ENCODE data around the gene LRRFIP2. TPM values are rescaled to one million over a fixed set of nuclear protein-coding genes. Genes with fewer than 3 reads are reported as not detected.

LRRFIP2 gene
- total RNA-seq, 6 donors from 2014 or later: 45.9 to 106 (median 78.8) TPM

DNA sequence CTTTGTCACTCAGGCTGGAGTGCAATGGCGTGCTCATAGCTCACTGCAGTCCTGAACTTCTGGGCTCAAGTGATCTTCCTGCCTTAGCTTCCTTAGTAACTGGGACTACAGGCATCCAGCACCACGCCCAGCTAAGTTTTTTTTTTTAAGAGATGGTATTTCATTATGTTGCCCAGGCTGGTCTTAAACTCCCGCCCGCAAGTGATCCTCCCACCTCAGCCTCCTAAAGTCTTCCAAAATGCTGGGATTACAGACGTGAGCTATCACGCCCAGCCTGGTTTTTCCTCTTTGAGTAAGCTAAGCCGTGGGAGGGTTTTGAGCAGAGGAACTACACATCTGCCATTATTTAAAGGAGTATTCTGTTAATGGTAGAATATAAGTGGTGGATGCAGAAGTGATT, 7.4 kb upstream of the LRRFIP2 start:
- H3K27ac ChIP-seq: peak overlapping the region in 1 of 4 donors; percentile 0
- no peaks in the 10 kb centered on the region for H3K27me3 ChIP-seq
- no peak for TF ChIP-seq POLR2A (IDR thresholded peaks at IDR 0.05)
- TF ChIP-seq POLR2AphosphoS5 (IDR thresholded peaks at IDR 0.05): no peak
- TF ChIP-seq, protein P1, sequence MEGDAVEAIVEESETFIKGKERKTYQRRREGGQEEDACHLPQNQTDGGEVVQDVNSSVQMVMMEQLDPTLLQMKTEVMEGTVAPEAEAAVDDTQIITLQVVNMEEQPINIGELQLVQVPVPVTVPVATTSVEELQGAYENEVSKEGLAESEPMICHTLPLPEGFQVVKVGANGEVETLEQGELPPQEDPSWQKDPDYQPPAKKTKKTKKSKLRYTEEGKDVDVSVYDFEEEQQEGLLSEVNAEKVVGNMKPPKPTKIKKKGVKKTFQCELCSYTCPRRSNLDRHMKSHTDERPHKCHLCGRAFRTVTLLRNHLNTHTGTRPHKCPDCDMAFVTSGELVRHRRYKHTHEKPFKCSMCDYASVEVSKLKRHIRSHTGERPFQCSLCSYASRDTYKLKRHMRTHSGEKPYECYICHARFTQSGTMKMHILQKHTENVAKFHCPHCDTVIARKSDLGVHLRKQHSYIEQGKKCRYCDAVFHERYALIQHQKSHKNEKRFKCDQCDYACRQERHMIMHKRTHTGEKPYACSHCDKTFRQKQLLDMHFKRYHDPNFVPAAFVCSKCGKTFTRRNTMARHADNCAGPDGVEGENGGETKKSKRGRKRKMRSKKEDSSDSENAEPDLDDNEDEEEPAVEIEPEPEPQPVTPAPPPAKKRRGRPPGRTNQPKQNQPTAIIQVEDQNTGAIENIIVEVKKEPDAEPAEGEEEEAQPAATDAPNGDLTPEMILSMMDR (IDR thresholded peaks at IDR 0.05): no peak
- no peak for TF ChIP-seq EP300 (IDR thresholded peaks at IDR 0.05)
- H3K4me3 ChIP-seq: no peak overlapping the region
- WGBS, 2 donors: 84 to 87% methylated on average over 7 of the region's 7 CpGs
- H3K9me3 ChIP-seq: no peaks in the 10 kb centered on the region
- DNase-seq (no peak), ATAC-seq (ENCODE audit: low FRiP score in 2 of 2) (peak in 1 of 2 donors; percentile 14)
- no peaks in the 10 kb centered on the region for H3K36me3 ChIP-seq
- peaks cover 19 to 48% (median 25%) of the 10 kb centered on the region in 4 donors for H3K4me1 ChIP-seq

DNA sequence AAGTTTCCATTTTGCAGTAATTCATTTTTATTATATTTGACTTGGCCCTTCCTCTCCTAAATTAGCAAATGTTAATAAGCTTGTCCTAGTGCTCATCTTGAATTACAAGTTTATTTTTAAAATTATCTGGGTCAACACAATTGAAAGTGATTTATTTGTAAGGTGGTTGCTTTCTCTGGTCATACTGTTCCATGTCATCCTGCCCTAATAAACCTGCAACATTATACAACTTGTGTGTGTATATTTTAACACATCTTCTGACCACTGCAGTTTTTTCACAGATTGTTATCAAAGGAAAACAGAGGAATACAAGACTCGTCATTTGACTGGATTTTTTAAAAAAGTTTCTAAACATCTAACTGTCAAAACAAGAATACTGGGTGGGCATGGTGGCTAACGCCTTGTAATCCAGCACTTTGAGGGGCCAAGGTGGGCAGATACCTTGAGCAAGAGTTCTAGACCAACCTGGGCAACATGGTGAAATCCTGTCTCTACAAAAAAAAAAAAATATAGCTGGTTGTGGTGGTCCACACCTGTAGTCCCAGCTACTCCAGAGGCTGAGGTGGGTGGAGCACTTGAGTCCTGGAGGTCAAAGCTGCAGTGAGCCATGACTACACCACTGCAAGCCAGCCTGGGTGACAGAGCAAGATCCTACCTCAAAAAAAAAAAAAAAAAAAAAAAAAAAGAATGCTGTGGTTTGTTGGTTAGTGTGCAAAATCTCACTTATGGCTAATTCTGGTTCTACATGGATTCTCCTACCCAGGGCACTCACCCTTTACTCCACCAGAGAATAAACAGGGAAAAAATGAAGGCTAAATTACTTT, 5.0 kb upstream of the LRRFIP2 start:
- no peak overlapping the region for H3K4me3 ChIP-seq
- no peaks in the 10 kb centered on the region for H3K9me3 ChIP-seq
- H3K27me3 ChIP-seq: no peaks in the 10 kb centered on the region
- ATAC-seq (ENCODE audit: low FRiP score in 2 of 2) (no peak), DNase-seq (no peak)
- H3K4me1 ChIP-seq: peaks cover 24 to 52% (median 26%) of the 10 kb centered on the region in 4 donors
- TF ChIP-seq, protein P1 (IDR thresholded peaks at IDR 0.05): no peak
- no peak for TF ChIP-seq POLR2AphosphoS5 (IDR thresholded peaks at IDR 0.05)
- TF ChIP-seq POLR2A (IDR thresholded peaks at IDR 0.05): no peak
- no peak for TF ChIP-seq EP300 (IDR thresholded peaks at IDR 0.05)
- no peaks in the 10 kb centered on the region for H3K36me3 ChIP-seq
- 86 to 88% methylated on average over 2 of the region's 2 CpGs for WGBS, 2 donors
- no peak overlapping the region for H3K27ac ChIP-seq

DNA sequence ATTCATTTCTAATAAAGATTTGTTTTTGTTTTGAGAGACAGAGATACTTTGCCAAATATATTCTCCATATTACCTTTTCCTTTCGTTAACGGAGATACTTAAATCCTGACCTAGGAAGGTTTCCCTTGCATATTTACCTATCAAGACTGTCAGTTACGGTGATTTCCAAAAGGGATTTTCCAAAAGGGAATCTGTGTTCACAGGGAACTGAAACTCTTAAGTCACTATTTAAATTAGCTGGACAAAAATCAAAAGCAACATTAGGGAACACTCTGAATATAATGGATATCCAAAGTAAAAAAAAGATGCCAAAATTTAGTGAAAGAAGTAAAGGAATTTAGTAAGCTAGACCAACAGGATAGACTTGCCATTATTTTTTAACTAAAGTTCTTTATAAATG, 576 bp downstream of the LRRFIP2 start:
- TF ChIP-seq, protein P1 (IDR thresholded peaks at IDR 0.05): no peak
- TF ChIP-seq POLR2AphosphoS5 (IDR thresholded peaks at IDR 0.05) (no peak), EP300 (IDR thresholded peaks at IDR 0.05) (no peak), POLR2A (IDR thresholded peaks at IDR 0.05) (no peak)
- ATAC-seq (ENCODE audit: low FRiP score in 2 of 2) (no peak), DNase-seq (no peak)
- Histone ChIP-seq H3K27me3 (no peaks in the 10 kb centered on the region), H3K4me3 (peak overlapping the region in 2 of 4 donors; percentile 68 to 98), H3K9me3 (no peaks in the 10 kb centered on the region), H3K4me1 (peaks cover 41 to 66% (median 50%) of the 10 kb centered on the region in 4 donors), H3K27ac (peak overlapping the region in 3 of 4 donors; percentile 93 to 99 (median 99)), H3K36me3 (peaks cover 0 to 16% (median 0%) of the 10 kb centered on the region in 4 donors)
- 31 to 50% methylated on average over 3 of the region's 3 CpGs for WGBS, 2 donors

DNA sequence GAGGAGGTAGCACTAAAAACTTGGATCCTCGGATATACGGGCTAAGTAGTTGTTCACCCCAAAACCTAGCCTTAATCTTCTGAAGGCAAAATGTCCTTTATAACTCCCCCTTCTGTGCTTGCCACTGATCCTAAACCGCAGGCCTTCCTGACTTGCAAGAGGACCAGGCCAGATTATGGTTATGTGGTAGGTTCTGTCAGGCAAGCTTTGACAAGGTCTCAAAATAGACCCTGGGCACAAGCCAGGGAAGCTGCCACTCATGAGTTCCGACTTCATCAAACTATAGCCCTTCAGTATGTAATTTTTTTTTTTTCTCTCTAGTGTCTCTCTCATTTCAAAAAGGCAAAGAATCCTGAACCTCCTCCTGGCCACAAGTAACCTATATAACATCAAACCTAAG, 3.2 kb downstream of the LRRFIP2 start:
- peaks cover 24 to 49% (median 35%) of the 10 kb centered on the region in 4 donors for H3K4me1 ChIP-seq
- 40 to 42% methylated on average over 4 of the region's 4 CpGs for WGBS, 2 donors
- H3K27ac ChIP-seq: peak overlapping the region in 2 of 4 donors; percentile 1 to 6

More for the DNA sequence above, 3.2 kb downstream of the LRRFIP2 start:
- H3K36me3 ChIP-seq: peaks cover 0 to 19% (median 2%) of the 10 kb centered on the region in 4 donors
- TF ChIP-seq, protein P1 (IDR thresholded peaks at IDR 0.05): no peak
- TF ChIP-seq POLR2A (IDR thresholded peaks at IDR 0.05) (no peak), EP300 (IDR thresholded peaks at IDR 0.05) (no peak), POLR2AphosphoS5 (IDR thresholded peaks at IDR 0.05) (no peak)
- no peak for ATAC-seq (ENCODE audit: low FRiP score in 2 of 2)
- no peak for DNase-seq
- no peak overlapping the region for H3K4me3 ChIP-seq
- no peaks in the 10 kb centered on the region for H3K27me3 ChIP-seq
- no peaks in the 10 kb centered on the region for H3K9me3 ChIP-seq

Measured in upper lobe of left lung (tissue), 6 donors.